Measurements from ENCODE around the gene GART. TPM values are rescaled to one million over a fixed set of nuclear protein-coding genes. Genes with fewer than 3 reads are reported as not detected.
A peak's percentile ranks its signal among the peaks of the same experiment; 100 is the strongest.

GART gene
- total RNA-seq, 2 experiments from 2014 or later, result 104 to 198 TPM

GRCh38 chr21:33572350-33572749, 30.4 kb upstream of the GART start:
- Histone ChIP-seq H3K36me3 (ENCODE audit: insufficient read depth, low read length) (peaks cover 99% of the 10 kb centered on the region), H3K4me2 (ENCODE audit: low read length) (no peak overlapping the region), H2AFZ (ENCODE audit: low read length) (no peak overlapping the region), H3K4me3 (ENCODE audit: low read depth, low read length, poor library complexity, severe bottlenecking) (no peak overlapping the region), H3K4me1 (ENCODE audit: insufficient read depth, low read length, poor library complexity, severe bottlenecking) (no peaks in the 10 kb centered on the region), H3K79me2 (ENCODE audit: insufficient read depth, low read depth, low read length) (peaks cover 25% of the 10 kb centered on the region; the same call in 1 of the 2 replicates), H4K20me1 (ENCODE audit: insufficient read depth, low read length) (0 out of 2 replicates have a peak, but pooled peaks cover 1% of the 10 kb centered on the region), H3K9me2 (ENCODE audit: insufficient read depth, low read length) (no peaks in the 10 kb centered on the region), H3K9me3 (ENCODE audit: low read length) (no peaks in the 10 kb centered on the region), H3K27ac (ENCODE audit: low read depth, low read length, poor library complexity, severe bottlenecking) (no peak overlapping the region)
- DNase-seq (ENCODE audit: low spot score), result no peak
- POLR2A ChIA-PET, result interaction anchor here (0.6 to 0.8 kb wide), 4 partner anchors 15 to 499 kb away, joined by 3 to 4 read pairs (median 3); no protein-coding TSS in a partner anchor
- TF ChIP-seq EZH2phosphoT487 (IDR thresholded peaks at IDR 0.05; ENCODE audit: borderline replicate concordance, low read depth, low read length), result no peak
- no peak for TF ChIP-seq CTCF (conservative IDR thresholded peaks at IDR 0.05; ENCODE audit: low read length)
- intact Hi-C loops (cut with micrococcal nuclease; ENCODE audit: unreplicated experiment), result no loop called here
- no TSS peak for BruUV-seq (replicated peaks)
- CTCF ChIA-PET (ENCODE audit: unreplicated experiment), result no interaction called here

- TSS peak; percentile 1 for BruUV-seq (replicated peaks)
- no peak for DNase-seq (ENCODE audit: low spot score)
- Histone ChIP-seq H3K79me2 (ENCODE audit: insufficient read depth, low read depth, low read length) (peaks cover 40% of the 10 kb centered on the region; the same call in 1 of the 2 replicates), H3K4me2 (ENCODE audit: low read length) (no peak overlapping the region), H2AFZ (ENCODE audit: low read length) (no peak overlapping the region), H4K20me1 (ENCODE audit: insufficient read depth, low read length) (0 out of 2 replicates have a peak, but pooled peaks cover 3% of the 10 kb centered on the region), H3K36me3 (ENCODE audit: insufficient read depth, low read length) (peaks cover 94% of the 10 kb centered on the region), H3K4me1 (ENCODE audit: insufficient read depth, low read length, poor library complexity, severe bottlenecking) (no peaks in the 10 kb centered on the region), H3K27ac (ENCODE audit: low read depth, low read length, poor library complexity, severe bottlenecking) (no peak overlapping the region), H3K9me2 (ENCODE audit: insufficient read depth, low read length) (no peaks in the 10 kb centered on the region), H3K9me3 (ENCODE audit: low read length) (no peaks in the 10 kb centered on the region), H3K4me3 (ENCODE audit: low read depth, low read length, poor library complexity, severe bottlenecking) (no peak overlapping the region)
- ChIA-PET CTCF (ENCODE audit: unreplicated experiment) (no interaction called here), POLR2A (interaction anchor here (0.6 to 1.1 kb wide), 3 partner anchors 12 to 39 kb away, joined by 3 to 4 read pairs (median 4); no protein-coding TSS in a partner anchor)
- intact Hi-C loops (cut with micrococcal nuclease; ENCODE audit: unreplicated experiment), result no loop called here
- TF ChIP-seq EZH2phosphoT487 (IDR thresholded peaks at IDR 0.05; ENCODE audit: borderline replicate concordance, low read depth, low read length) (no peak), CTCF (conservative IDR thresholded peaks at IDR 0.05; ENCODE audit: low read length) (no peak)
These were observed 28.1 kb upstream of the GART start for GRCh38 chr21:33569991-33570390.

- no TSS peak for BruUV-seq (replicated peaks)
- intact Hi-C loops (cut with micrococcal nuclease; ENCODE audit: unreplicated experiment), result no loop called here
- TF ChIP-seq CTCF (conservative IDR thresholded peaks at IDR 0.05; ENCODE audit: low read length), result no peak
- Histone ChIP-seq H4K20me1 (ENCODE audit: insufficient read depth, low read length) (peaks cover 10% of the 10 kb centered on the region; the same call in 1 of the 2 replicates), H3K27ac (ENCODE audit: low read depth, low read length, poor library complexity, severe bottlenecking) (no peak overlapping the region), H3K36me3 (ENCODE audit: insufficient read depth, low read length) (peaks cover 94% of the 10 kb centered on the region), H3K4me2 (ENCODE audit: low read length) (no peak overlapping the region), H3K9me2 (ENCODE audit: insufficient read depth, low read length) (no peaks in the 10 kb centered on the region), H3K9me3 (ENCODE audit: low read length) (no peaks in the 10 kb centered on the region), H3K4me3 (ENCODE audit: low read depth, low read length, poor library complexity, severe bottlenecking) (no peak overlapping the region), H3K4me1 (ENCODE audit: insufficient read depth, low read length, poor library complexity, severe bottlenecking) (no peaks in the 10 kb centered on the region), H2AFZ (ENCODE audit: low read length) (no peak overlapping the region), H3K79me2 (ENCODE audit: insufficient read depth, low read depth, low read length) (peaks cover 45% of the 10 kb centered on the region; the same call in 1 of the 2 replicates)
- ChIA-PET CTCF (ENCODE audit: unreplicated experiment) (no interaction called here), POLR2A (interaction anchor here (0.7 to 1.6 kb wide), 3 partner anchors 10 to 523 kb away, joined by 3 to 5 read pairs (median 3); no protein-coding TSS in a partner anchor)
- no peak for DNase-seq (ENCODE audit: low spot score)
These were observed 26.5 kb upstream of the GART start for GRCh38 chr21:33568448-33568847.

Data from OCI-LY7 (cell line).